Measurements from ENCODE around the gene AKAP13. TPM values are rescaled to one million over a fixed set of nuclear protein-coding genes. Genes with fewer than 3 reads are reported as not detected.

AKAP13 gene
- polyA plus RNA-seq, 1 of the 3 experiments (the other 2 are of a cell fraction), result 8.4 TPM

GRCh38 chr15:85725564-85725963 lies 345.2 kb downstream of the AKAP13 start (continued):
- TF ChIP-seq ZBTB33 (IDR thresholded peaks at IDR 0.05; ENCODE audit: borderline replicate concordance, low read depth), result no peak
- TF ChIP-seq, protein P1, sequence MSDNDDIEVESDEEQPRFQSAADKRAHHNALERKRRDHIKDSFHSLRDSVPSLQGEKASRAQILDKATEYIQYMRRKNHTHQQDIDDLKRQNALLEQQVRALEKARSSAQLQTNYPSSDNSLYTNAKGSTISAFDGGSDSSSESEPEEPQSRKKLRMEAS (IDR thresholded peaks at IDR 0.05; ENCODE audit: low read depth), result no peak
- no peak for TF ChIP-seq SMC3 (IDR thresholded peaks at IDR 0.05; ENCODE audit: low read depth, low read length)
- no peak for TF ChIP-seq GATA2 (CRISPR knock-in tag; IDR thresholded peaks at IDR 0.05)
- TF ChIP-seq, protein P2, sequence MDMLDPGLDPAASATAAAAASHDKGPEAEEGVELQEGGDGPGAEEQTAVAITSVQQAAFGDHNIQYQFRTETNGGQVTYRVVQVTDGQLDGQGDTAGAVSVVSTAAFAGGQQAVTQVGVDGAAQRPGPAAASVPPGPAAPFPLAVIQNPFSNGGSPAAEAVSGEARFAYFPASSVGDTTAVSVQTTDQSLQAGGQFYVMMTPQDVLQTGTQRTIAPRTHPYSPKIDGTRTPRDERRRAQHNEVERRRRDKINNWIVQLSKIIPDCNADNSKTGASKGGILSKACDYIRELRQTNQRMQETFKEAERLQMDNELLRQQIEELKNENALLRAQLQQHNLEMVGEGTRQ (IDR thresholded peaks at IDR 0.05; ENCODE audit: borderline replicate concordance, low read depth, low read length), result no peak

DNA sequence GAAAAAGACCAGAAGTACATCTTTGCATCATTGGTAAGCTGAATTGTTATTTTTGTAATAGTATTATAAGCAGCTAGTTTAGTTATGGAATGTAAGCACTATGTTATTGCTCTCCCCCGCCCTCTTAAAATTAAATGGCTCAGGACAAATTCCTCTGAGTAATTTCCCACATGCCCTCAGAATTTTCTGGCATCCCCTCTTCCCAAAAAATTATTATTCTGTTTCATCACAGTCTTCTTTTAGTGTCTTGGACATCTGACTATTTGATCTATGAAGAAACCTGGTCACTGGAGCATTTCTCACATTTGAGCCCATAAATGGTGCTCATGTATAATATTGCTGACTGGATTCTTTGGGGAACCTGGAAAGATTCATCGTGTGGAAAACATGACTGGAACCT lies 346.1 kb downstream of the AKAP13 start:
- Histone ChIP-seq H3K4me3 (ENCODE audit: low read depth in 2 of 2, low read length in 1 of 2) (no peak overlapping the region), H3K9me2 (no peaks in the 10 kb centered on the region), H3K27me3 (ENCODE audit: insufficient read depth) (no peaks in the 10 kb centered on the region), H3K79me2 (ENCODE audit: insufficient read depth) (no peaks in the 10 kb centered on the region), H3K9ac (no peak overlapping the region), H3K27ac (ENCODE audit: low read depth in 2 of 2, low read length in 1 of 2) (no peak overlapping the region), H3K9me3 (no peaks in the 10 kb centered on the region), H3K36me3 (replicated peaks in 1 of 2; ENCODE audit: control insufficient read depth in 1 of 2, insufficient read depth in 2 of 2, low read length in 1 of 2) (peaks cover 34 to 76% of the 10 kb centered on the region in 2 experiments), H3F3A (replicated peaks; ENCODE audit: insufficient read depth) (peaks cover 16% of the 10 kb centered on the region), H2AFZ (ENCODE audit: low read depth) (no peak overlapping the region), H4K20me1 (ENCODE audit: insufficient read depth) (no peaks in the 10 kb centered on the region), H3K4me2 (no peak overlapping the region), H3K4me1 (ENCODE audit: control insufficient read depth in 1 of 2, insufficient read depth in 2 of 2, low read depth in 1 of 2, low read length in 1 of 2) (peaks cover 0 to 2% of the 10 kb centered on the region in 2 experiments; a peak in 1 of 4 replicates)
- ChIA-PET POLR2A (no interaction called here), CTCF (interaction anchor here (1.4 to 12.1 kb wide), 4 partner anchors 12 to 430 kb away, joined by 3 to 201 read pairs (median 4); no protein-coding TSS in a partner anchor)
- no peak for TF ChIP-seq SMC3 (IDR thresholded peaks at IDR 0.05; ENCODE audit: low read depth, low read length)
- TF ChIP-seq SIN3A (IDR thresholded peaks at IDR 0.05; ENCODE audit: borderline replicate concordance, low read depth, low read length), result no peak
- TF ChIP-seq EZH2phosphoT487 (IDR thresholded peaks at IDR 0.05; ENCODE audit: borderline replicate concordance, low read depth), result no peak
- no peak for TF ChIP-seq USF1 (IDR thresholded peaks at IDR 0.05; ENCODE audit: borderline replicate concordance, low read depth)
- TF ChIP-seq TEAD4 (IDR thresholded peaks at IDR 0.05; ENCODE audit: borderline replicate concordance, insufficient read depth), result no peak
- TF ChIP-seq RFX5 (IDR thresholded peaks at IDR 0.05; ENCODE audit: low read length), result no peak
- no peak for TF ChIP-seq FOSL2 (IDR thresholded peaks at IDR 0.05; ENCODE audit: borderline replicate concordance, low read depth)
- TF ChIP-seq TAF1 (IDR thresholded peaks at IDR 0.05; ENCODE audit: borderline replicate concordance, low read depth, low read length), result no peak
- TF ChIP-seq GATA2 (CRISPR knock-in tag; IDR thresholded peaks at IDR 0.05), result no peak
- TF ChIP-seq GABPA (IDR thresholded peaks at IDR 0.05; ENCODE audit: low read depth), result no peak
- TF ChIP-seq, protein P1 (IDR thresholded peaks at IDR 0.05; ENCODE audit: low read depth), result no peak
- TF ChIP-seq POLR2AphosphoS5 (IDR thresholded peaks at IDR 0.05; ENCODE audit: low read depth, low read length), result no peak
- no peak for DNase-seq
- 96% methylated on average over 2 of the region's 2 CpGs for WGBS (ENCODE audit: low lambda C conversion rate)

All from SK-N-SH (cell line).